Muscle layer of colon (tissue), 2 donors: ENCODE measurements around the gene ZNF423.

Experiments
- H3K27ac ChIP-seq: one replicate; pipeline ENCODE4 v1.7.0; 2013; ENCODE audit warnings: low read depth, mild to moderate bottlenecking, low read length, moderate library complexity
- H3K27me3 ChIP-seq, 2 donors: one replicate each; pipeline ENCODE4 v1.7.0; 2013; ENCODE audit warnings: low read length in 2 of 2, mild to moderate bottlenecking in 2 of 2; ENCODE audit not compliant: insufficient read depth in 2 of 2, control insufficient read depth in 1 of 2
- H3K36me3 ChIP-seq: one replicate; pipeline ENCODE4 v1.7.0; 2013; ENCODE audit warnings: mild to moderate bottlenecking, low read length; ENCODE audit not compliant: insufficient read depth
- H3K4me1 ChIP-seq: one replicate; pipeline ENCODE4 v1.7.0; 2013; ENCODE audit warnings: mild to moderate bottlenecking, low read length; ENCODE audit not compliant: insufficient read depth
- H3K4me3 ChIP-seq, 2 donors: one replicate each; pipeline ENCODE4 v1.7.0; 2013; ENCODE audit warnings: low read length in 2 of 2, low read depth in 1 of 2, mild to moderate bottlenecking in 1 of 2, moderate library complexity in 1 of 2
- H3K9ac ChIP-seq: one replicate; pipeline ENCODE4 v1.7.0; 2013; ENCODE audit warnings: low read length
- H3K9me3 ChIP-seq: one replicate; pipeline ENCODE4 v1.7.0; 2013; ENCODE audit warnings: mild to moderate bottlenecking, low read length
- donor health status: abdominal sarcoma.
- donor health status: Adenocarcinoma of cecum.

The ZNF423 gene

GRCh38 chr16:49494891-49495566, 360.9 kb downstream of the ZNF423 start:
- peaks cover 3% of the 10 kb centered on the region for H3K4me1 ChIP-seq
- no peak overlapping the region for H3K27ac ChIP-seq
- H3K9me3 ChIP-seq, result no peaks in the 10 kb centered on the region
- H3K36me3 ChIP-seq, result no peaks in the 10 kb centered on the region
- H3K4me3 ChIP-seq, result no peak overlapping the region
- no peak overlapping the region for H3K9ac ChIP-seq
- no peaks in the 10 kb centered on the region for H3K27me3 ChIP-seq

- Histone ChIP-seq H3K36me3 (no peaks in the 10 kb centered on the region), H3K9me3 (no peaks in the 10 kb centered on the region), H3K27me3 (no peaks in the 10 kb centered on the region), H3K4me1 (peaks cover 3% of the 10 kb centered on the region), H3K27ac (no peak overlapping the region), H3K9ac (no peak overlapping the region), H3K4me3 (no peak overlapping the region)
These were observed 361.4 kb downstream of the ZNF423 start for GRCh38 chr16:49494474-49494873.

GRCh38 chr16:49493836-49494235, 362.1 kb downstream of the ZNF423 start:
- no peaks in the 10 kb centered on the region for H3K9me3 ChIP-seq

GRCh38 chr16:49492896-49493626, 362.9 kb downstream of the ZNF423 start:
- peaks cover 3% of the 10 kb centered on the region for H3K4me1 ChIP-seq
- no peak overlapping the region for H3K9ac ChIP-seq
- H3K27me3 ChIP-seq, result no peaks in the 10 kb centered on the region
- H3K27ac ChIP-seq, result no peak overlapping the region
- no peaks in the 10 kb centered on the region for H3K9me3 ChIP-seq
- H3K4me3 ChIP-seq, result no peak overlapping the region
- no peaks in the 10 kb centered on the region for H3K36me3 ChIP-seq

More at GRCh38 chr16:49493836-49494235, 362.1 kb downstream of the ZNF423 start:
- Histone ChIP-seq H3K9ac (no peak overlapping the region), H3K4me3 (no peak overlapping the region), H3K36me3 (no peaks in the 10 kb centered on the region), H3K27me3 (no peaks in the 10 kb centered on the region), H3K4me1 (peaks cover 3% of the 10 kb centered on the region), H3K27ac (no peak overlapping the region)

GRCh38 chr16:49491771-49492761, 363.8 kb downstream of the ZNF423 start:
- H3K9ac ChIP-seq, result no peak overlapping the region
- H3K36me3 ChIP-seq, result no peaks in the 10 kb centered on the region
- peak overlapping the region; percentile 16 to 45 for H3K4me3 ChIP-seq
- no peaks in the 10 kb centered on the region for H3K9me3 ChIP-seq
- H3K4me1 ChIP-seq, result peaks cover 3% of the 10 kb centered on the region
- no peak overlapping the region for H3K27ac ChIP-seq
- H3K27me3 ChIP-seq, result no peaks in the 10 kb centered on the region

GRCh38 chr16:49491106-49491670, 364.7 kb downstream of the ZNF423 start:
- no peak overlapping the region for H3K27ac ChIP-seq
- H3K9ac ChIP-seq, result no peak overlapping the region
- no peaks in the 10 kb centered on the region for H3K27me3 ChIP-seq
- peak overlapping the region in 1 of 2 donors; percentile 20 for H3K4me3 ChIP-seq
- peaks cover 3% of the 10 kb centered on the region for H3K4me1 ChIP-seq
- no peaks in the 10 kb centered on the region for H3K36me3 ChIP-seq
- H3K9me3 ChIP-seq, result no peaks in the 10 kb centered on the region

GRCh38 chr16:49490321-49490705, 365.6 kb downstream of the ZNF423 start:
- Histone ChIP-seq H3K9ac (no peak overlapping the region), H3K4me1 (peaks cover 3% of the 10 kb centered on the region), H3K27ac (no peak overlapping the region), H3K27me3 (no peaks in the 10 kb centered on the region), H3K4me3 (no peak overlapping the region), H3K9me3 (no peaks in the 10 kb centered on the region), H3K36me3 (no peaks in the 10 kb centered on the region)

GRCh38 chr16:49489686-49490320, 366.1 kb downstream of the ZNF423 start:
- no peak overlapping the region for H3K9ac ChIP-seq
- H3K27ac ChIP-seq, result no peak overlapping the region
- no peaks in the 10 kb centered on the region for H3K27me3 ChIP-seq
- H3K36me3 ChIP-seq, result no peaks in the 10 kb centered on the region
- H3K9me3 ChIP-seq, result no peaks in the 10 kb centered on the region
- no peak overlapping the region for H3K4me3 ChIP-seq
- H3K4me1 ChIP-seq, result peaks cover 3% of the 10 kb centered on the region

GRCh38 chr16:49488740-49489525, 367.0 kb downstream of the ZNF423 start:
- no peak overlapping the region for H3K27ac ChIP-seq
- H3K4me3 ChIP-seq, result no peak overlapping the region
- H3K4me1 ChIP-seq, result peaks cover 7% of the 10 kb centered on the region
- no peak overlapping the region for H3K9ac ChIP-seq
- H3K9me3 ChIP-seq, result no peaks in the 10 kb centered on the region
- no peaks in the 10 kb centered on the region for H3K36me3 ChIP-seq
- H3K27me3 ChIP-seq, result no peaks in the 10 kb centered on the region

- no peak overlapping the region for H3K27ac ChIP-seq
- peaks cover 12% of the 10 kb centered on the region for H3K4me1 ChIP-seq
- H3K4me3 ChIP-seq, result no peak overlapping the region
- H3K27me3 ChIP-seq, result no peaks in the 10 kb centered on the region
- no peaks in the 10 kb centered on the region for H3K9me3 ChIP-seq
- no peaks in the 10 kb centered on the region for H3K36me3 ChIP-seq
- no peak overlapping the region for H3K9ac ChIP-seq
These were observed 367.6 kb downstream of the ZNF423 start for GRCh38 chr16:49488336-49488735.
